ENCODE data around the gene SDK1. TPM values are rescaled to one million over a fixed set of nuclear protein-coding genes. Genes with fewer than 3 reads are reported as not detected.
"Not testable (repeated sequence)": the region's sequence is repeated elsewhere in the genome, so short reads cannot be mapped to it uniquely, and the experiment has no call there.

The SDK1 gene
- total RNA-seq, 4 donors from 2014 or later, result 2.0 to 9.3 (median 3.8) TPM

GRCh38 chr7:4236389-4236788 is 935.3 kb downstream of the SDK1 start:
- no peak for TF ChIP-seq POLR2A (IDR thresholded peaks at IDR 0.05)
- TF ChIP-seq, protein P1, sequence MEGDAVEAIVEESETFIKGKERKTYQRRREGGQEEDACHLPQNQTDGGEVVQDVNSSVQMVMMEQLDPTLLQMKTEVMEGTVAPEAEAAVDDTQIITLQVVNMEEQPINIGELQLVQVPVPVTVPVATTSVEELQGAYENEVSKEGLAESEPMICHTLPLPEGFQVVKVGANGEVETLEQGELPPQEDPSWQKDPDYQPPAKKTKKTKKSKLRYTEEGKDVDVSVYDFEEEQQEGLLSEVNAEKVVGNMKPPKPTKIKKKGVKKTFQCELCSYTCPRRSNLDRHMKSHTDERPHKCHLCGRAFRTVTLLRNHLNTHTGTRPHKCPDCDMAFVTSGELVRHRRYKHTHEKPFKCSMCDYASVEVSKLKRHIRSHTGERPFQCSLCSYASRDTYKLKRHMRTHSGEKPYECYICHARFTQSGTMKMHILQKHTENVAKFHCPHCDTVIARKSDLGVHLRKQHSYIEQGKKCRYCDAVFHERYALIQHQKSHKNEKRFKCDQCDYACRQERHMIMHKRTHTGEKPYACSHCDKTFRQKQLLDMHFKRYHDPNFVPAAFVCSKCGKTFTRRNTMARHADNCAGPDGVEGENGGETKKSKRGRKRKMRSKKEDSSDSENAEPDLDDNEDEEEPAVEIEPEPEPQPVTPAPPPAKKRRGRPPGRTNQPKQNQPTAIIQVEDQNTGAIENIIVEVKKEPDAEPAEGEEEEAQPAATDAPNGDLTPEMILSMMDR (IDR thresholded peaks at IDR 0.05), result no peak
- no peak overlapping the region for H3K4me3 ChIP-seq
- no peak for DNase-seq
- no peaks in the 10 kb centered on the region for H3K27me3 ChIP-seq
- 90 to 91% methylated on average over 5 to 12 of the region's 12 CpGs for WGBS, 2 donors
- no peaks in the 10 kb centered on the region for H3K4me1 ChIP-seq
- intact Hi-C loops (cut with DNase I), result no loop called here
- H3K9me3 ChIP-seq, result no peaks in the 10 kb centered on the region
- no peaks in the 10 kb centered on the region for H3K36me3 ChIP-seq
- no peak overlapping the region for H3K27ac ChIP-seq

GRCh38 chr7:4236873-4237272 is 935.8 kb downstream of the SDK1 start:
- WGBS, 2 donors, result 70 to 100% methylated on average over 1 to 5 of the region's 5 CpGs
- H3K9me3 ChIP-seq; H3K27me3 ChIP-seq; H3K27ac ChIP-seq; DNase-seq; intact Hi-C loops (cut with DNase I); H3K4me3 ChIP-seq; H3K36me3 ChIP-seq; H3K4me1 ChIP-seq: not testable (repeated sequence)

DNA sequence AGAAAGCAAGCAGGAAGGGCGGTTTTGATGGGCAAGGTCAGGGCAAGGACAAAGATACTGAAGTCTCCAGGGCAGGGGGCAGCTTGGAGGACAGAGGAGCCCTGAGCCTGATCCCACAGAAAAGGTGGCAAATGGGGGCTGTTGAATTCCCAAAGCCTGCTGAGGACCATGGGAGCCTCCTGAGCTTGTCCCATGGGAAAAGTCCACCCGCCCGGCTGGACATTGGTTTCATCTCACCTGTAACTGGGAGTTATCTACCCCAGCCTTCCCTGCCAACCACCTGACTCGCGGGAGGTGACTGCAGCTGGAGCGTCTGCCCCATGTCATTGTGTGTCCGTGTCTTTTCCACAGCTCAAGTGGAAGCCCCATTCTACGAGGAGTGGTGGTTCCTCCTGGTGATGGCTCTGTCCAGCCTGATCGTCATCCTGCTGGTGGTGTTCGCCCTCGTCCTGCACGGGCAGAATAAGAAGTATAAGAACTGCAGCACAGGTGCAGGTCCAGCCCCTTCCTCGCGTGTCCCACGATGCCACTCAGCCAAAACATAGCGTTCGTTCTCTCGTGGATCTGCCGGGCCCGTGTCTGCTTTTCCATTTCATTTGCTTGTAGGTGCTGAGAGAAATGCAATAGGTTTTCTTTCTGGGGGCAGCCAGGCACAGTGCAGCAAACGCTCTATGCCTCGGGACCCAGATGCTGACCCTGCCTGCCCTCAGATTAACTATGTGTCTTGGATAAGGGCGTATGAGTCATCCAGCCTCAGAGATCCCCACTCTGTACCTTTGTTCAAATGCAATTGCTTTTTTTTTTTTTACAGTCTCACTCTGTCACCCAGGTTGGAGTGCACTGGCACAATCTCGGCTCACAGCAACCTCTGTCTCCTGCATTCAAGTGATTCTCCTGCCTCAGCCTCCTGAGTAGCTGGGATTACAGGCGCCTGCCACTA is 936.5 kb downstream of the SDK1 start:
- WGBS, 2 donors, result 91 to 97% methylated on average over 22 to 23 of the region's 25 CpGs
- intact Hi-C loops (cut with DNase I), result no loop called here
- no peaks in the 10 kb centered on the region for H3K36me3 ChIP-seq
- no peaks in the 10 kb centered on the region for H3K27me3 ChIP-seq
- H3K27ac ChIP-seq, result no peak overlapping the region
- H3K4me1 ChIP-seq, result no peaks in the 10 kb centered on the region
- no peak for DNase-seq
- no peaks in the 10 kb centered on the region for H3K9me3 ChIP-seq
- no peak overlapping the region for H3K4me3 ChIP-seq
- TF ChIP-seq, protein P1 (IDR thresholded peaks at IDR 0.05), result no peak
- TF ChIP-seq POLR2A (IDR thresholded peaks at IDR 0.05), result no peak

DNA sequence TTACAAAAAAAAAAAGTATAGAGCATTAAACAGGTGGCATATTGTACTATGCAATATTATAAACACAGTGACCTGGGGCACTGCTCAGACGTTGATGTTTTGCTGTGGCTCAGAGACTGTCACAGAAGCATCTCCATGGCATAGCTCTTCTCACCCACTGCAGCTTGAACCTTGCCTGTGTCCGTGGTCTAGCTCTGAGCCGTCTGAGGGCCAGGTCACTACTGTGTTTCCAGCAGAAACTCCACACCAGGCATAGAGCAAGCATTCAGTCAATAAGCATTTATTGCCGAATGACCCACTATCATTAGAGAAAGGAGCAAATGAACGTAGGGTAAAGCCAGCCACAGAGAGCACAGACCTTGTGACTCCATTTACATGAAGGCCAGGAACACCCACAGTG is 937.8 kb downstream of the SDK1 start:
- 83 to 85% methylated on average over 5 of the region's 5 CpGs for WGBS, 2 donors
- Histone ChIP-seq H3K9me3 (peaks cover 0 to under 1% (median under 1%) of the 10 kb centered on the region in 3 donors), H3K27me3 (no peaks in the 10 kb centered on the region), H3K4me1 (no peaks in the 10 kb centered on the region), H3K4me3 (no peak overlapping the region), H3K36me3 (peaks cover 0 to 1% (median 0%) of the 10 kb centered on the region in 3 donors), H3K27ac (no peak overlapping the region)
- intact Hi-C loops (cut with DNase I), result no loop called here
- no peak for DNase-seq
- no peak for TF ChIP-seq POLR2A (IDR thresholded peaks at IDR 0.05)
- TF ChIP-seq, protein P1 (IDR thresholded peaks at IDR 0.05), result no peak

DNA sequence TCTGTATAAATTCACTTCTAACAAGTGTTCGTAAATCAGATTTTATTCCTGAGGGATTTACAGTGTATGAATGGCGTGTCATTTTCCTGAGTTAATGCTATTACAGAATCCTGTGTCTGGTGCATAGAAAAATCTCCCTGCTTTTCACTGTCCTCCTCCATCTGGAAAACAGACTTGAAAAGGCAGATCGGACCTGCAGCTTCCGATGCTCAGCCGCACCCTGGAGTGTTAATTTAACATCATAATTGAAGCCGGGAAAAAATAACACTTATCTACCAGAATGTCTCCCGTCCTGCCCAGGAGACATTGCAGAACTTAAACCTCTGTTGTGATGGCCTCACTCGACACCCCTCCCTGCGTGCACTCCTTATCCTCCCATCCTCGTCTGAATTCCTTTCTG is 939.0 kb downstream of the SDK1 start:
- 84 to 88% methylated on average over 10 of the region's 10 CpGs for WGBS, 2 donors
- no peak overlapping the region for H3K27ac ChIP-seq
- peaks cover 0 to 13% (median 0%) of the 10 kb centered on the region in 3 donors for H3K36me3 ChIP-seq
- TF ChIP-seq POLR2A (IDR thresholded peaks at IDR 0.05), result no peak
- TF ChIP-seq, protein P1 (IDR thresholded peaks at IDR 0.05), result no peak
- H3K27me3 ChIP-seq, result no peaks in the 10 kb centered on the region
- intact Hi-C loops (cut with DNase I), result no loop called here
- H3K4me1 ChIP-seq, result no peaks in the 10 kb centered on the region
- DNase-seq, result no peak
- no peak overlapping the region for H3K4me3 ChIP-seq
- peaks cover 0 to 12% (median 10%) of the 10 kb centered on the region in 3 donors for H3K9me3 ChIP-seq
